ENCODE data around the gene CTDP1. TPM values are rescaled to one million over a fixed set of nuclear protein-coding genes. Genes with fewer than 3 reads are reported as not detected.

CTDP1 gene
- total and polyA plus RNA-seq, 4 donors = 18.8 to 30.5 (median 21.7) TPM

DNA sequence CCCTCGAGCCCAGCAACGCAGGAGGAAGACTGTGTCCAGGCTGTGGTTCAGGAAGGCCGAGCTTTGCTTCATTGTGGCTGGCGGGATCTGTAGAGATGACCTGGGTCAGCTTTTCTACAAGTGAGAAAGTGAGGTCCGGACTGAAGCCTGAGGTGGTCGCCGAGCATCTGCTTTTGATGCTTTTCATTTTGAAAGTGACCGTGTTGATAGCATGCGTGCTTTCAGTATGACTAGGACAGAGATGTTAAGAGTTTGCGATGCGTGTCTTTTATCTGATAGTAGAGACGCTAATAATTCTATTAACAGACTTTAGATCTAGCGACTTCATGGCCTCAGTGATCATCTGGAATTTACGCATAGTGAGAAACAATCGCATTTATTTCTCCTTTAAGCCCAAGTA lies 28.1 kb downstream of the CTDP1 start:
- ATAC-seq (ENCODE audit: insufficient read depth, low FRiP score) (no peak), DNase-seq (no peak)
- Histone ChIP-seq H3K4me1 (ENCODE audit: control insufficient read depth in 5 of 5, insufficient read depth in 5 of 5, low read length in 5 of 5) (no peaks in the 10 kb centered on the region), H3K36me3 (ENCODE audit: control insufficient read depth in 4 of 4, insufficient read depth in 4 of 4, low read length in 4 of 4) (peaks cover 4 to 58% (median 8%) of the 10 kb centered on the region in 4 donors), H3K27me3 (ENCODE audit: control insufficient read depth in 3 of 3, insufficient read depth in 3 of 3, low read length in 2 of 3) (no peaks in the 10 kb centered on the region), H3K9ac (ENCODE audit: insufficient read depth in 1 of 2, low read length in 2 of 2) (no peak overlapping the region), H3K27ac (ENCODE audit: low read depth in 1 of 2, low read length in 1 of 2) (no peak overlapping the region), H3K9me3 (ENCODE audit: control insufficient read depth in 4 of 4, insufficient read depth in 3 of 4, low read length in 3 of 4) (no peaks in the 10 kb centered on the region), H3K4me3 (no peak overlapping the region)
- TF ChIP-seq, protein P1, sequence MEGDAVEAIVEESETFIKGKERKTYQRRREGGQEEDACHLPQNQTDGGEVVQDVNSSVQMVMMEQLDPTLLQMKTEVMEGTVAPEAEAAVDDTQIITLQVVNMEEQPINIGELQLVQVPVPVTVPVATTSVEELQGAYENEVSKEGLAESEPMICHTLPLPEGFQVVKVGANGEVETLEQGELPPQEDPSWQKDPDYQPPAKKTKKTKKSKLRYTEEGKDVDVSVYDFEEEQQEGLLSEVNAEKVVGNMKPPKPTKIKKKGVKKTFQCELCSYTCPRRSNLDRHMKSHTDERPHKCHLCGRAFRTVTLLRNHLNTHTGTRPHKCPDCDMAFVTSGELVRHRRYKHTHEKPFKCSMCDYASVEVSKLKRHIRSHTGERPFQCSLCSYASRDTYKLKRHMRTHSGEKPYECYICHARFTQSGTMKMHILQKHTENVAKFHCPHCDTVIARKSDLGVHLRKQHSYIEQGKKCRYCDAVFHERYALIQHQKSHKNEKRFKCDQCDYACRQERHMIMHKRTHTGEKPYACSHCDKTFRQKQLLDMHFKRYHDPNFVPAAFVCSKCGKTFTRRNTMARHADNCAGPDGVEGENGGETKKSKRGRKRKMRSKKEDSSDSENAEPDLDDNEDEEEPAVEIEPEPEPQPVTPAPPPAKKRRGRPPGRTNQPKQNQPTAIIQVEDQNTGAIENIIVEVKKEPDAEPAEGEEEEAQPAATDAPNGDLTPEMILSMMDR (IDR thresholded peaks at IDR 0.05; ENCODE audit: control extremely low read depth, extremely low read depth) = no peak
- 95 to 97% methylated on average over 15 of the region's 15 CpGs for WGBS, 2 donors

DNA sequence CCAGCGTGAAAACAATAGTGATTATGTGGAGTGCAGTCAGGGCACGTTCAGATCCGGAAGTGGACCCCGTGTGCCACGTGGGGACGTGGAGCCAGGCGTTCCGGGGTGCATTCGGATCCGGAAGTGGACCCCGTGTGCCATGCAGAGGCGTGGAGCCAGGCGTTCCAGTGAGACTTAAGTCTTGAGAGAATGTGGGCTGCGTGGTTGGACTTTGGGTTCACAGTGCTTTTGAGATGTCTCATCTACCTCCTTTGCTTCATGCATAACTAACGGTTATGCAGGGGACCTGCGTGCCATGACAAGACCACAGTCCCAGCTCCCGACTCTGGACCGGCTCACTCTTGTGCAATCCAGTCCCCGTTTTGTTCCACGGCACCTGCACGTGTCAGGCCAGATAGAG lies 28.8 kb downstream of the CTDP1 start:
- H3K36me3 ChIP-seq (ENCODE audit: control insufficient read depth in 4 of 4, insufficient read depth in 4 of 4, low read length in 4 of 4) = peaks cover 6 to 60% (median 8%) of the 10 kb centered on the region in 4 donors
- WGBS, 2 donors = 90 to 93% methylated on average over 21 of the region's 21 CpGs
- TF ChIP-seq, protein P1 (IDR thresholded peaks at IDR 0.05; ENCODE audit: control extremely low read depth, extremely low read depth) = no peak

DNA sequence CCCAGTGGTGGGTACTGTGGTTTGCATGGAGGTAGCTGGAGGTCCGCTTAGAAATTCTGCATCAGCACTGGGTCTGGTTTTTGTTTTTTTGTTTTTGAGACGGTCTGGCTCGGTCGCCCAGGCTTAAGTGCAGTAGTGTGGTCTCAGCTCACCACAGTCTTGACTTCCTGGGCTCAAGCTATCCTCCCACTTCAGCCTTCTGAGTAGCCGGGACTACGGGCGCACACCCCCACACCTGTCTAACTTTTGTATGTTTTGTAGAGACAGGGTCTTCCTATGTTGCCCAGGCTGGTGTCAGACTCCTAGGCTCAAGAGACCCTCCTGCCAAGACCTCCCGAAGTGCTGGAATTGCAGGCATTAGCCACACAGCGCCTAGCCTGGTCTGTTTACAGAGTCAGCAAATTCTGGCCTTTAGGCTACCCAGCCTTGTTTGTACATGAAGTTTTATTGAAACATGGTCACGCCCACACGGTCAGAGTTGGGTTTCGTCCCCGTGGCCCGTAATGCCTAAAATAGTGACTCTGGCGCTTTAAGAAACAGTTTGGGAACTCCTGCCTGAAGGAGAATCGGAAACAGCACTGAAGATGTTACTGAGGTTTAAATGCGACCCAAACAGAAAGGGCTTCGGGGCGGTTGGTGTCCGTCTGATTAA lies 32.7 kb downstream of the CTDP1 start:
- DNase-seq (no peak), ATAC-seq (ENCODE audit: insufficient read depth, low FRiP score) (no peak)
- H3K27ac ChIP-seq (ENCODE audit: low read depth in 1 of 2, low read length in 1 of 2) = no peak overlapping the region
- H3K9me3 ChIP-seq (ENCODE audit: control insufficient read depth in 4 of 4, insufficient read depth in 3 of 4, low read length in 3 of 4) = no peaks in the 10 kb centered on the region
- WGBS, 2 donors = 97% methylated on average over 20 of the region's 20 CpGs
- H3K36me3 ChIP-seq (ENCODE audit: control insufficient read depth in 4 of 4, insufficient read depth in 4 of 4, low read length in 4 of 4) = peaks cover 4 to 54% (median 9%) of the 10 kb centered on the region in 4 donors
- H3K4me3 ChIP-seq = no peak overlapping the region
- H3K27me3 ChIP-seq (ENCODE audit: control insufficient read depth in 3 of 3, insufficient read depth in 3 of 3, low read length in 2 of 3) = no peaks in the 10 kb centered on the region
- H3K4me1 ChIP-seq (ENCODE audit: control insufficient read depth in 5 of 5, insufficient read depth in 5 of 5, low read length in 5 of 5) = no peaks in the 10 kb centered on the region
- TF ChIP-seq, protein P1 (IDR thresholded peaks at IDR 0.05; ENCODE audit: control extremely low read depth, extremely low read depth) = no peak
- H3K9ac ChIP-seq (ENCODE audit: insufficient read depth in 1 of 2, low read length in 2 of 2) = no peak overlapping the region

More for the DNA sequence above, 28.8 kb downstream of the CTDP1 start:
- DNase-seq (no peak), ATAC-seq (ENCODE audit: insufficient read depth, low FRiP score) (no peak)
- H3K9me3 ChIP-seq (ENCODE audit: control insufficient read depth in 4 of 4, insufficient read depth in 3 of 4, low read length in 3 of 4) = no peaks in the 10 kb centered on the region
- H3K9ac ChIP-seq (ENCODE audit: insufficient read depth in 1 of 2, low read length in 2 of 2) = no peak overlapping the region
- no peak overlapping the region for H3K4me3 ChIP-seq
- H3K27me3 ChIP-seq (ENCODE audit: control insufficient read depth in 3 of 3, insufficient read depth in 3 of 3, low read length in 2 of 3) = no peaks in the 10 kb centered on the region
- H3K4me1 ChIP-seq (ENCODE audit: control insufficient read depth in 5 of 5, insufficient read depth in 5 of 5, low read length in 5 of 5) = no peaks in the 10 kb centered on the region
- H3K27ac ChIP-seq (ENCODE audit: low read depth in 1 of 2, low read length in 1 of 2) = no peak overlapping the region

DNA sequence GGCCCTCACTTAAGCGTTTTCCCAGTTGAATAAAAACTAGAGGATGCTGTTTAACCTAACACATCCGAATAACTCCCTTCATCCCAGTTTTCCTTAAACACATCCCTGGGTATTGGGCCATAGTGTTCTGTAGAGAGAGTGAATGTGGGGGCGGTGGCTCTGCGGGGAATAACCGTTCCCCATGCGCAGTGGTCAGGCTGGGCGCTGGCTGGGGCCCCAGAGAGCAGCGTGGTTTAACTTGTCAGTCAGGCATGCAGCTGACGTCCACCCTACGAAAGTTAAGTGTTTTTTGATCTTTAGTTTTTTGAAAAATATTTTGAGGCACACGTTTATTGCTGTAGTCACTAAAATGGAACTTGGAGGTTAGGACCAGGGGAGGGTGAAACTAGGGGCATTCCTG lies 33.7 kb downstream of the CTDP1 start:
- no peaks in the 10 kb centered on the region for H3K27me3 ChIP-seq (ENCODE audit: control insufficient read depth in 3 of 3, insufficient read depth in 3 of 3, low read length in 2 of 3)
- no peak overlapping the region for H3K4me3 ChIP-seq
- WGBS, 2 donors = 95 to 98% methylated on average over 11 of the region's 11 CpGs
- peaks cover 0 to 58% (median 10%) of the 10 kb centered on the region in 4 donors for H3K36me3 ChIP-seq (ENCODE audit: control insufficient read depth in 4 of 4, insufficient read depth in 4 of 4, low read length in 4 of 4)
- no peak overlapping the region for H3K9ac ChIP-seq (ENCODE audit: insufficient read depth in 1 of 2, low read length in 2 of 2)
- H3K27ac ChIP-seq (ENCODE audit: low read depth in 1 of 2, low read length in 1 of 2) = no peak overlapping the region
- no peaks in the 10 kb centered on the region for H3K4me1 ChIP-seq (ENCODE audit: control insufficient read depth in 5 of 5, insufficient read depth in 5 of 5, low read length in 5 of 5)
- ATAC-seq (ENCODE audit: insufficient read depth, low FRiP score) (no peak), DNase-seq (no peak)
- TF ChIP-seq, protein P1 (IDR thresholded peaks at IDR 0.05; ENCODE audit: control extremely low read depth, extremely low read depth) = no peak
- H3K9me3 ChIP-seq (ENCODE audit: control insufficient read depth in 4 of 4, insufficient read depth in 3 of 4, low read length in 3 of 4) = no peaks in the 10 kb centered on the region

All from lung (tissue), 12 donors.